Measurements from ENCODE around the gene RNF220. TPM values are rescaled to one million over a fixed set of nuclear protein-coding genes. Genes with fewer than 3 reads are reported as not detected.

The RNF220 gene
- 62.2 TPM for total RNA-seq

- no peak for DNase-seq (ENCODE audit: low spot score)
These were observed at the start of gene RNF220 for GRCh38 chr1:44405031-44405797. RNF220 (plus strand) TSS chr1:44405255.

DNA sequence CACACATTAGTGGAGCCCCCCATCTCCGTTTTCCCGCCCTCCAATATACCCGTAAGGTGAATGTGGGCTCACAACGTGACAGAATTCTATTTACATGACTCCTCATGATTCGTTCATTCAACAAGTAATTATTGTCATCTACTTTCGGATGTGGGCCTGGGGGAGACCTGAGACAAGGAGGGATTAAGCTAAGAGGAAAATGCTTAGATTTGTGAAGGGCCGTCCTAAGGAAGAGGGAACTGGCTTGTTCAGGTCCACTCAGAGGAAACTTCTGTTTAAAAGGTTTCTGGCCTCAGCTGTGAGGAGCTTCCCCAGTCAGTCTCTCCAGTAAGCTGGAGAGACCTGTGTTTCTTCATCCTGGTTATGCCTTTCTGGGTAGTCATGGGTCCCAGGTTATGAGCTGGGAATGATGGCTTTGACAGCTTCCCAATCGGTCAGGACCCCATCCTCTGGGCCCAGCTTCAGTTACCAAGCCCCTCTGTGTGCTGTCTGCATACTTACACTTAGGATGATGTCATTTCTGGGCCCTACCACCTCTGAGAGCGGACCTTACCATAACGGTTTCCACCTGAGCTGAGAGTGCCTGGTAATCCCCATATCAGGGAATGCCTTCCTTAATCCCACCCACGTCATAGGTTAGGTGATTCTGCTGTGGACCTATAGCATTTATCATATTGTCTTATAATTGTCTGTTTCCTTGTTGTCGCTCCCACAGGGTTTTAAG, 49.3 kb upstream of the RNF220 start:
- no peak for DNase-seq (ENCODE audit: low spot score)

DNA sequence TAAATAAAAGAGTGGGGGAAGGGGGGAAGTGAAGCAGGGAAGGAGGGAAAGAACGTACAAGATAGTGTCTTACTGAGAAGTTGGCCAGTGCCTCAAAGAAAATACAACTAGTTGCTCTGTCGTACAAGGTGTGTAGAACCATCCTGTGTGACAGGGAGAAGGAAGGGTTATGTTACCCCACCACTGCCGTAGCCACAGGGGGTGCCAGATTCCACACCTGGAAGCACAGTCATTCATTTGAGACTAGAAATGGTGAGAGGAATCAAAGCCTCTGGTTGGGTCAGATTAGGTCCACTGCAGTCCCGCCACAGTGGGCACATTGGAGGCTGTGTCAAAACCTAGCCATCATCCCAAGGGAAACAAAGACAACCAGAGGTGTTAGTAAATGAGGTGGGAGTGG, 47.3 kb upstream of the RNF220 start:
- DNase-seq (ENCODE audit: low spot score) = no peak

DNA sequence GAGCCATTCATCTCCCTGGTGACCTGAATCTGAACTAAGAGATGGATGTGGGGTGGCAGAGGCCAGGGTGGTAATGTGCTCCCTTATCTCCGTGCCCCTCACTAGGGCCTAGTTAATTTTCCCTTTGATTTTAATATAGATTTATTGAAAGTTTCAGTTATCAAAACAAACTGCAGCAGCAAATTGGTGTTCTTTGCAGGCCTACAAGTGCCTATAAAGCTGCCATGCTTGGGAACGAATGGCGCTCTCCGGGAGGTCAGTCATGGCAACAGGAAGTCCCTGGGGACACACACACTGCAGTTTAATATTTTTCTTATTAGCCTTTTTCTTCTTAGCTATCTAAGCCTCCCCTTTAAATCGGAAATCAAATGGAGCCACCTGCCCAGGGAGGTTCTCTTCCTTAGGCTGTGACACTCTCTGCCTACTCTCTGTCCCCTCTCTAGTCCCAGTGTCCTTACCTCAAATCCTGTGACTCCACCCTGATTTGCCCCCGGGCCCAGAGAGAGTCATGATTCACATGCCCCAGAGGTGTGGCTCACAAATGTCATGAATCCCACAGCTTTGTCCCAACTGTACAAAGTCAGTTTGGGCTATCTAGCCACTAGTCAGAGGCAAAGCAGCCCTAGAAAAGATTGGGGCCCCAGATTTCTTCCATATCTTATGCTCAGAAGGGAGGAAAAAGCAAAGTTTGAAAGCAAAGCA, 45.7 kb upstream of the RNF220 start:
- no peak for DNase-seq (ENCODE audit: low spot score)

DNA sequence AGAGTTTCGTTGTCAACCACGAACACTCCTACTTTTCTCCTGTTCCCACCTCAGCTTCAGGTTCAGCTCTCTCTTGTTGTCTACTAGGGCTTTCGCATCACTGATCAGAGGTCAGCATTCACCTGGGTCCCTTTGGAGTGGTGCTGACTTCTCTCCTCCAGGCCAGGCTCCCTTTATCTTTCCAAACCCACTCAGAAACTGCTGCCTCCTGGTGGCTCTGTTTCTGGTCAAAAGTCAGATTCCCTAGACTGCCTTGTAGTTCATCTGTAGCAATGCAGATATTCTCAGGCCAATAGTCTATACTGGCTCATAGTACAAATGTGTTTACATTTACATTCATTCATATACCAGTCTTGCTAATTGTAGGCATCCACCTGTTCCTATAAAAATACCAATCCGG, 43.6 kb upstream of the RNF220 start:
- DNase-seq (ENCODE audit: low spot score) = no peak

- DNase-seq (ENCODE audit: low spot score) = no peak
These were observed 38.6 kb upstream of the RNF220 start for GRCh38 chr1:44366371-44366975.

DNA sequence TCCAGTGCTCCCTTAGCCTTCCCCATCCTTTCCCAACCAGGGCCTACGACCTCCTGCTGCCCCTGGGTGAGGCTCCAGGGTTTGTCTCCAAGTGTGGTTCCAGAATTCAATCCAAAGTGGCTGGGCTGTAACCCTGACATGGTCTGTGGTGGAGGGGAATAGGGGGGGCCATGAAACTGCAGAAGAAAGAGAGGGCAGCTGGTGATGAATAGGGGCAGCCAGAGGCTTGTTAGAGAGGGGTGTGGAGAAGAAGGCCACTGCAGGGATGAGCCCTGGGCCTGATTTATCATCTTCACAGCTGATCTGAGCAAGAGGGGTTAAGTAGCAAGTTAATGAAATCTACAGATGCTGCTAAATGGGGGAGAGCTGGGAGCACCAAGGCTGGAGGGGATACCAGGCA, 37.1 kb upstream of the RNF220 start:
- no peak for DNase-seq (ENCODE audit: low spot score)

- DNase-seq (ENCODE audit: low spot score) = no peak
These were observed 36.4 kb upstream of the RNF220 start for GRCh38 chr1:44368471-44369151.

DNA sequence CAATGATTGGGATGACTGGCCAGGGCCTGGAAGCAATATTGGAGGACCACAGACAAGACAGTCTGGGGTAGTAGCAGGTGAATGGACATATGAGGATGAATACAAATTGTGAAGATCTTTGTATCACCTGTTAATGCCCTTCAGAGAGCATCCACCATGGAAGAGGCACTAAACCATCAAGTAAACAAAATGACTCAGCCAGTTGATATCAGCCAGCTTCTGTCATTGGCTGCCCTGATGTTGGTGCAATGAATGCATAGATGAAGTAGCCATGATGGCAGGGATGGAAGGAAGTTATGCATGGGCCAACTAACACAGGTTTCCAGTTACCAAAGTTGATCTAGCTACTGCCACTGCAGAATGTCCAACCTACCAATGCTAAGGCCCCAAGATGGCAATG, 33.8 kb upstream of the RNF220 start:
- DNase-seq (ENCODE audit: low spot score) = no peak

DNA sequence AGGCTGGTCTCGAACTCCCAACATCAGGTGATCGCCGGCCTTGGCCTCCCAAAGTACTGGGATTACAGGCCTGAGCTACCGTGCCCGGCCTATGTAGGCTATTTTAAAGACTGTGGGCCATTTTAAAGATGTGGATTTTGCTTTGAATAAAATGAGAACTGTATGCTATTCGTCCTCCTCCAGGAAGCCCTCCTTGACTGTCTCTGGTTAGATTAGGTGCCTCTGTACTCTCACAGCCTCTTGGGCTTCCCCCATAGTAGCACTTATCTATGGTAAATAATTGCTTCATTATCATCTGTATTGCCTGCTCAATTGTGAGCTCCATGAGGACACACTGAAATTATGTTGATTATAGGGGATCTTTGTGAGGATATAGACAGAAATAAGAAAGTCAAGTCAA, 29.5 kb upstream of the RNF220 start:
- no peak for DNase-seq (ENCODE audit: low spot score)

GRCh38 chr1:44377925-44378784, 26.9 kb upstream of the RNF220 start:
- DNase-seq (ENCODE audit: low spot score) = peak; percentile 53

- DNase-seq (ENCODE audit: low spot score) = no peak
These were observed 24.3 kb upstream of the RNF220 start for GRCh38 chr1:44380666-44381177.

GRCh38 chr1:44388551-44388950, 16.5 kb upstream of the RNF220 start:
- no peak for DNase-seq (ENCODE audit: low spot score)

- no peak for DNase-seq (ENCODE audit: low spot score)
These were observed 15.6 kb upstream of the RNF220 start for GRCh38 chr1:44389437-44389836.

DNA sequence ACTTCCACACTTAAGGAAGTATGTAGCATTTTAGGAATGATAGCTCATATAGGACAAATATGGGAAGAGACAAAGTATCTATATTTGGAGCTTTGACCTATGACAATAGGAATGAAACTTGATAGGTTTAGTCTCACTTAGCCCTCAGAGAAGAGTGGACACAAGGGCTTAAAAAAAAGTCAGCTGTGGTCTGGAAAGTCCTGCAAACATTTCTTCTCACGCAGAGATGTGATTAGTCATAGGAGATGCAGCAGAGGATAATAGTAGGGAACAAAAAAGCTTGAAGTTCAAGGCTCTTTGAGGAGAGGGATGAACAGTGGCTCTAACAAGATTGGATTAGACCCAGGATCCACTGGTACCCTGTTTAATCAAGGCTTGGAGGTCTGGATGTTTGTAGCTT, 14.8 kb upstream of the RNF220 start:
- no peak for DNase-seq (ENCODE audit: low spot score)

DNA sequence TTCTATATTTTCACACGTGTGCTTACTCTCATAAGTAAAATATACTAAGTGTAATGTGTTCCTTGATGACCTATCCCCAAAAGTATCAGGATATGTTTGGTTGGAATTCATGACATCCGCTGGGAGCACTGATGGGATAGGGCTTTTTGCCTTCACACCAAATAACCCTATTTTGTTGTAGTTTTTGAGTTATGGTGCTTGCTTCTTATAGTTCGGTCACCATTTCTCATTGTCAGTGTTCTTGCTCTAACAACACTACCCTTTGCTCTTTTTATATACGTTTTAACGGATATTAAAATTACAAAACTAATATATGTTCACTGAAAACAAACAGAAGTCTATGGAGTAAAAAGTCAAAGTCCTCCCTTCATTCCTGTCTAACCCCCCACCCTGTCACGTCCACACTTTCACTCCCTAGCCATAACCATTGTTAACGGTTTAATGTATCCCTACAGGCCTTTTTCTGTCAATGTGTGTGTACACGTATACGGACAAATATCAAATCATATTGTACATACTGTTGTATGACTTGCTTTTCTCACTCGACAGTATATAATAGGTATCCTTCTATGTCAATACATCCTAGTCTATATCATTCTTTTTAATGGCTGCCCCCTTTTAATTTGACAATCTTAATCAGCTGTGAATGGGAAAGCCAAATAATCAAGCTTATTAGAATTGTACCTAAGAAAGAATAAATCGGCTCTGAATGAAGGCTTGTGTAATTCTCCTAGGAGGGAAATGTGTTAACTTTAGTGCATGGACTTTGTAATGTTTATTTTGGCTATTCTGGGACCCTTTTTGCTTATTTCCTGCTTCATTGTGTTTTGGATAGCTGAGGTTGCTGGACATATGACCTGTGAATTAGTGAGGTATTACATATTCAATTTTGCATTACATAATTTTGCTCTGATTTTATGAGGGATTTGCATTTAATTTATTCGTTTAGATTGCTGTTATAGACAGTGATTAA, 3.5 kb upstream of the RNF220 start:
- DNase-seq (ENCODE audit: low spot score) = no peak

GRCh38 chr1:44405798-44406736, 1.0 kb downstream of the RNF220 start:
- DNase-seq (ENCODE audit: low spot score) = no peak

DNA sequence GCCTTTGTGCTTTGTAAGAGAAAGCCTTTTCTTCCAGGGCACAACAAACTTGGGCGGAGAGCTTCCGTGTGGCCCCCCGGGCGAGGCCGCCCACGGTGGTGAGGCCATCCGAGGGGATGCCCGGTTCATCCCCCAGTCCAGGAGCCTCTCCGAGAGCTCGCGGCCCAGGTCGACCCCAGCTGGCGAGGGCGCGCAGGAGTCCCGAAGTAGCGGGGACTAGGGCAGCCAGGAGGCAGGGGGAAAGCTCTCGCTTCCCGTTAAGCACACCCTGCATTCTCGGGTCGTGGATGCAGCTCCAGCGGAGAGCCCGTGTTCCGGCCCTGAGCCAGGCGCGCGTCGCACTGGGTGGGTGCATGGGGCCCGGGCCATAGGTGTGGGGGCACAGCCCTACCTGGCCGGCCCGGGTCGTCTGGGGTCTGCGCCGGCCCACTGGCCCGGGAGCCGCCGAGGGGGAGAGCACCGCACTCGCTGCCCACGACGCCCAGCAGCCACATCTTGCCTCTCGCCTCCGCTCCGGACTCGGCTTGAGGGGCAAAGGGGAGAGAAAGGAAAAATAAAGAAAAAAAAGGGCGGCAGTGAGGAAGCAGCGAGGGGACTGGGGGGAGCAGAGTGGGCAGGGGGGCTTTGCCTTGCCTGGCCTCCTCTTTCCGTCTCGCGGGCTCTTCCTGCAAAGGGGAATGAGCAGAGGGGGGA, 1.8 kb downstream of the RNF220 start:
- no peak for DNase-seq (ENCODE audit: low spot score)
